GM12878 (cell line): ENCODE data around the gene ATXN1L. TPM values are rescaled to one million over a fixed set of nuclear protein-coding genes. Genes with fewer than 3 reads are reported as not detected.
A peak's percentile ranks its signal among the peaks of the same experiment; 100 is the strongest.

Experiments
- ATAC-seq: fragments of 200-7000 bp; cut with Tn5 transposase; 3 replicates; pipeline ENCODE4 v1.9.1; 2020; ENCODE audit warnings: mild to moderate bottlenecking, moderate library complexity
- BruUV-seq: library from RNA; stranded (reverse); fragments of 400-500 nt; replicated peaks from 2 replicates; lab custom pipeline; 2021; lab: Mats Ljungman, UMichigan
- CTCF ChIA-PET: fragments of 300-600 bp; sonication (Branson Sonifier 250); formaldehyde crosslinking; extraction: SDS; loops from one replicate; lab custom pipeline; 2021; ENCODE audit warnings: inconsistent platforms; lab: Yijun Ruan, JAX
- POLR2A ChIA-PET: fragments of 350-600 bp; formaldehyde crosslinking; extraction: SDS; loops from one replicate; lab custom pipeline; 2021; ENCODE audit warnings: inconsistent platforms; lab: Charles Lee
- RAD21 ChIA-PET: fragments of 300-600 bp; sonication (Branson Sonifier 250); formaldehyde crosslinking; loops from one replicate; lab custom pipeline; 2023; ENCODE audit warnings: antibody characterized with exemption; ENCODE audit not compliant: unreplicated experiment; lab: Charles Lee
- SMC1A ChIA-PET: fragments of 300-600 bp; sonication (Branson Sonifier 250); formaldehyde crosslinking; loops from one replicate; lab custom pipeline; 2023; ENCODE audit not compliant: unreplicated experiment, uncharacterized antibody; lab: Charles Lee
- DNase-seq: peaks from one replicate; pipeline ENCODE4 v3.0.0-alpha.2; 2011; ENCODE audit warnings: low read depth, low spot score
- FAIRE-seq: peaks from 3 replicates; lab custom pipeline; 2011; peaks lifted over from hg19 to GRCh38; lab: Jason Lieb, UNC
- H2AFZ ChIP-seq: 2 replicates; pipeline ENCODE4 v1.6.0; 2011; ENCODE audit warnings: low read depth, low read length, control low read depth; ENCODE audit not compliant: control insufficient read depth
- H3K27ac ChIP-seq: 2 replicates; pipeline ENCODE4 v1.5.1; 2011; ENCODE audit warnings: control low read depth; ENCODE audit not compliant: control insufficient read depth, insufficient read depth
- H3K27me3 ChIP-seq, 2 experiments: replicated peaks in 1 of 2; 2 replicates each; pipeline versions ENCODE4 v1.6.0 to v1.6.1; 2011; ENCODE audit warnings: low read length in 1 of 2; ENCODE audit not compliant: control insufficient read depth in 2 of 2, insufficient read depth in 2 of 2
- H3K36me3 ChIP-seq, 2 experiments: 2 replicates each; pipeline ENCODE4 v1.5.1; 2011; ENCODE audit warnings: low read length in 1 of 2; ENCODE audit not compliant: control insufficient read depth in 2 of 2, insufficient read depth in 2 of 2
- H3K4me1 ChIP-seq: 2 replicates; pipeline ENCODE4 v1.6.1; 2011; ENCODE audit warnings: mild to moderate bottlenecking, low read length, moderate library complexity, mixed read lengths; ENCODE audit not compliant: control insufficient read depth, insufficient read depth
- H3K4me2 ChIP-seq: 2 replicates; pipeline ENCODE4 v1.6.0; 2011; ENCODE audit warnings: control low read depth; ENCODE audit not compliant: control insufficient read depth, insufficient read depth
- H3K4me3 ChIP-seq: fragments of 200-600 bp; sonication (generic); 2 replicates; pipeline ENCODE4 v1.5.1; 2016
- H3K79me2 ChIP-seq: 2 replicates; pipeline ENCODE4 v1.6.0; 2011; ENCODE audit warnings: low read length; ENCODE audit not compliant: control insufficient read depth, insufficient read depth
- H3K9ac ChIP-seq: 2 replicates; pipeline ENCODE4 v1.8.0; 2011; ENCODE audit warnings: low read length, control low read depth, mixed read lengths; ENCODE audit not compliant: control insufficient read depth, insufficient read depth
- H3K9me3 ChIP-seq: replicated peaks from 3 replicates; pipeline ENCODE4 v1.5.1; 2011; ENCODE audit warnings: mild to moderate bottlenecking, low read length; ENCODE audit not compliant: control insufficient read depth, insufficient read depth
- H4K20me1 ChIP-seq: 2 replicates; pipeline ENCODE4 v1.6.0; 2011; ENCODE audit not compliant: control insufficient read depth, insufficient read depth
- ASH2L ChIP-seq: fragments of 300-600, 200-600 bp; sonication (generic); IDR thresholded peaks from 2 replicates; pipeline ENCODE4 v1.6.1; 2017; ENCODE audit warnings: low read depth, mild to moderate bottlenecking, borderline replicate concordance
- ATF2 ChIP-seq: IDR thresholded peaks from 2 replicates; pipeline ENCODE4 v1.6.1; 2012; ENCODE audit warnings: low read length, inconsistent platforms
- BRCA1 ChIP-seq: IDR thresholded peaks from 2 replicates; pipeline ENCODE4 v1.6.1; 2011; ENCODE audit warnings: low read depth, low read length, improper control_type of control experiment
- CBX5 ChIP-seq: sonication (generic); IDR thresholded peaks from 2 replicates; pipeline ENCODE4 v1.6.1; 2016; ENCODE audit warnings: low read depth, moderate library complexity, mild to moderate bottlenecking, inconsistent platforms
- EP300 ChIP-seq, 2 experiments: fragments of 150-350 bp in 1 of 2; IDR thresholded peaks; 2 replicates each; pipeline ENCODE4 v1.6.1; 2011 to 2012; ENCODE audit warnings: low read depth in 2 of 2, low read length in 2 of 2, borderline replicate concordance in 1 of 2, improper control_type of control experiment in 1 of 2, inconsistent platforms in 1 of 2; ENCODE audit not compliant: control insufficient read depth in 1 of 2
- FOXM1 ChIP-seq: IDR thresholded peaks from 2 replicates; pipeline ENCODE4 v1.6.1; 2012; ENCODE audit warnings: low read depth, mild to moderate bottlenecking, inconsistent platforms, low read length, moderate library complexity
- HCFC1 ChIP-seq: fragments of 150-350 bp; IDR thresholded peaks from 2 replicates; pipeline ENCODE4 v1.6.1; 2014; ENCODE audit warnings: low read length
- MTA3 ChIP-seq: IDR thresholded peaks from 2 replicates; pipeline ENCODE4 v1.6.1; 2012; ENCODE audit warnings: low read length, inconsistent platforms, borderline replicate concordance
- SP1 ChIP-seq: IDR thresholded peaks from one replicate; pipeline ENCODE4 v1.6.1; 2011; ENCODE audit warnings: low read depth, low read length
- SRF ChIP-seq, 2 experiments: IDR thresholded peaks; 2 replicates each; pipeline ENCODE4 v1.6.1; 2011; ENCODE audit warnings: low read depth in 2 of 2, low read length in 2 of 2, mild to moderate bottlenecking in 1 of 2, moderate library complexity in 1 of 2
- ZBED1 ChIP-seq: IDR thresholded peaks from 2 replicates; pipeline ENCODE4 v1.6.1; 2016; ENCODE audit warnings: borderline replicate concordance
- ZNF687 ChIP-seq: fragments of 450-650 bp; IDR thresholded peaks from 2 replicates; pipeline ENCODE4 v1.6.1; 2017; ENCODE audit warnings: mild to moderate bottlenecking, moderate library complexity
- WGBS: methylation state at CpG from one replicate; pipeline ENCODE4 v1.1.6; 2016; ENCODE audit warnings: low lambda C conversion rate; ENCODE audit not compliant: insufficient replicate concordance, insufficient coverage; ENCODE audit errors: missing lambda C conversion rate; 5-methylcytosine and 5-hydroxymethylcytosine counted together
- in situ Hi-C: fragments of 300-500 bp; cut with MboI; formaldehyde crosslinking; loops from 9 replicates; pipeline ENCODE4 v1.14.3; 2018; ENCODE audit warnings: mixed read lengths
- intact Hi-C: fragments of 100-400 bp; cut with micrococcal nuclease; formaldehyde crosslinking; loops from one replicate; pipeline ENCODE4 v1.14.2; 2022; ENCODE audit not compliant: unreplicated experiment
- polyA plus RNA-seq, 11 experiments: library from polyadenylated mRNA; depleted of rRNA in 4 of 11; unstranded in 6 of 11; stranded (reverse) in 5 of 11; fragments of >200 nt; fragmentation: Nextera tagmentation in 4 of 11; fragmentation: Illumina TruSeq in 1 of 11; extraction: Ambion mirVana in 4 of 11; extraction: Trizol in 1 of 11; gene quantifications; 1 replicate in 1 of 11; 2 replicates in 10 of 11; pipeline versions ENCODE4 v1.2.1 to v1.2.3, GENCODE V29; 2011 to 2016; ENCODE audit warnings: inconsistent platforms in 2 of 11, missing spikeins in 2 of 11, low read depth in 1 of 11
- total RNA-seq, 4 experiments: library from RNA; depleted of rRNA in 3 of 4; stranded (reverse); fragments of >200 nt in 3 of 4; fragmentation: Illumina TruSeq in 1 of 4; extraction: Trizol in 1 of 4; gene quantifications; 2 replicates each; pipeline versions ENCODE4 v1.2.1 to v1.2.3, GENCODE V29; 2013 to 2021

ATXN1L gene
- total and polyA plus RNA-seq, 10 of the 15 experiments (the other 5 are each of a cell fraction or from before 2014, with no cell fraction given), result 1.8 to 14.6 (median 9.2) TPM

GRCh38 chr16:71894229-71894920 is 48.6 kb downstream of the ATXN1L start (continued):
- TF ChIP-seq ZNF687 (no peak), MTA3 (no peak; the same call in 1 of the 2 replicates), SRF (IDR thresholded peaks at IDR 0.05; ENCODE audit: low read depth in 2 of 2, low read length in 2 of 2) (no peak), SP1 (no peak)

GRCh38 chr16:71894921-71895678 is 49.3 kb downstream of the ATXN1L start, which contains the start of gene IST1:
IST1 (plus strand) TSS chr16:71895531; CDS start chr16:71915641, 20,110 bp downstream.
- FAIRE-seq, result peak; percentile 96
- H3K79me2 ChIP-seq, result peaks cover 51% of the 10 kb centered on the region
- H3K36me3 ChIP-seq, result no peaks in the 10 kb centered on the region
- TF ChIP-seq HCFC1 (peak; percentile 33; the same call in 1 of the 2 replicates), ZBED1 (peak; percentile 78), FOXM1 (peak; percentile 30; the same call in 1 of the 2 replicates), ASH2L (0 out of 2 replicates have a peak, but pooled peaks have one; percentile 31), ATF2 (no peak), EP300 (IDR thresholded peaks at IDR 0.05; ENCODE audit: borderline replicate concordance in 1 of 2, control insufficient read depth in 1 of 2, low read depth in 2 of 2, low read length in 2 of 2) (peak in 1 of 2 experiments; percentile 33; a peak in 2 of 4 replicates), BRCA1 (no peak), CBX5 (peak; percentile 80)

More at GRCh38 chr16:71894921-71895678, 49.3 kb downstream of the ATXN1L start, which contains the start of gene IST1:
- Histone ChIP-seq H3K9me3 (no peaks in the 10 kb centered on the region), H3K4me3 (peak within 1 kb of the TSS; percentile 91), H3K9ac (peak within 1 kb of the TSS; percentile 99), H2AFZ (peak within 1 kb of the TSS; percentile 79), H3K27me3 (no peaks in the 10 kb centered on the region), H3K4me2 (peak within 1 kb of the TSS; percentile 61), H4K20me1 (no peaks in the 10 kb centered on the region), H3K4me1 (no peaks in the 10 kb centered on the region), H3K27ac (peak within 1 kb of the TSS; percentile 98)
- POLR2A ChIA-PET, result interaction anchor here (0.6 to 4.5 kb wide), 5 partner anchors 11 to 158 kb away, joined by 3 to 34 read pairs (median 4); partner anchors contain the start of gene ZNF821
- CTCF ChIA-PET, result interaction anchor here (0.7 to 5.4 kb wide), 4 partner anchors 9 to 285 kb away, joined by 3 to 38 read pairs (median 3); partner anchors contain the start of gene ZNF821
- RAD21 ChIA-PET, result interaction anchor here (0.6 to 3.1 kb wide), 10 partner anchors 10 to 119 kb away, joined by 3 to 14 read pairs (median 4); partner anchors contain the start of gene AP1G1
- under 1% methylated on average over 64 of the region's 67 CpGs for WGBS
- DNase-seq, result peak; percentile 85
- SMC1A ChIA-PET, result interaction anchor here (1.0 to 2.1 kb wide), 3 partner anchors 8 to 13 kb away, joined by 3 to 15 read pairs (median 4); no protein-coding TSS in a partner anchor
- peak; percentile 90 for ATAC-seq
- intact Hi-C loops, result loop anchor here (2.0 to 10.0 kb wide), 4 partner anchors 50 to 200 kb away; partner anchors contain the start of genes AP1G1, ATXN1L, DHX38 and TXNL4B
- no TSS peak for BruUV-seq
- in situ Hi-C loops, result loop anchor here (5.0 kb wide), 1 partner anchor 88 kb away; the partner anchor contains the start of gene AP1G1
